Psoas muscle (tissue), 8 donors: Measurements from ENCODE around the gene COBLL1. TPM values are rescaled to one million over a fixed set of nuclear protein-coding genes. Genes with fewer than 3 reads are reported as not detected.
"Not testable (repeated sequence)": the region's sequence is repeated elsewhere in the genome, so short reads cannot be mapped to it uniquely, and the experiment has no call there.

Experiments
- ATAC-seq, 4 donors: fragments of 200-7000 bp; cut with Tn5 transposase; one replicate each; pipeline ENCODE4 v1.9.1; 2020; ENCODE audit warnings: moderate library complexity in 3 of 4, mild to moderate bottlenecking in 2 of 4
- DNase-seq, 2 donors: peaks; one replicate each; pipeline ENCODE4 v3.0.0-alpha.2; 2020
- H3K27ac ChIP-seq: fragments of 200-600 bp; one replicate; pipeline ENCODE4 v1.8.0; 2022
- H3K27me3 ChIP-seq, 3 donors: fragments of 200-600 bp in 1 of 3; one replicate each; pipeline versions ENCODE4 v1.6.1 to v1.8.0; 2013 to 2022; ENCODE audit warnings: low read length in 2 of 3, mild to moderate bottlenecking in 2 of 3, moderate library complexity in 1 of 3; ENCODE audit not compliant: insufficient read depth in 3 of 3
- H3K36me3 ChIP-seq, 2 donors: fragments of 200-600 bp in 1 of 2; one replicate each; pipeline versions ENCODE4 v1.6.1 to v1.8.0; 2013 to 2022; ENCODE audit warnings: low read depth in 1 of 2, mild to moderate bottlenecking in 1 of 2, moderate library complexity in 1 of 2; ENCODE audit not compliant: insufficient read depth in 1 of 2
- H3K4me1 ChIP-seq: fragments of 200-600 bp; one replicate; pipeline ENCODE4 v1.8.0; 2022
- H3K4me3 ChIP-seq: fragments of 200-600 bp; one replicate; pipeline ENCODE4 v1.8.0; 2022; ENCODE audit warnings: mild to moderate bottlenecking
- H3K9me3 ChIP-seq: fragments of 200-600 bp; one replicate; pipeline ENCODE4 v1.8.0; 2022
- WGBS, 3 donors: extraction: QIAGEN DNeasy Blood & Tissue Kit; methylation state at CpG; one replicate each; pipeline versions ENCODE4 v1.1.6 to v1.1.7; 2013; 5-methylcytosine and 5-hydroxymethylcytosine counted together
- intact Hi-C, 2 donors: fragments of 100-400 bp; cut with DNase I; formaldehyde crosslinking; loops; one replicate each; pipeline versions ENCODE4 v1.11.0 to v1.14.2; 2022
- polyA plus RNA-seq, 3 donors: library from polyadenylated mRNA; stranded (reverse); fragments of 200-250 nt; gene quantifications; one replicate each; pipeline ENCODE4 v1.2.3, GENCODE V29; 2013
- total RNA-seq, 4 donors: library from RNA; stranded (reverse); fragmentation: NEBNext Ultra II Directional in 2 of 4; extraction: Animal tissue kit (Norgen Biotek cat#: 25700) in 2 of 4; gene quantifications; one replicate each; pipeline versions ENCODE4 v1.2.1 to v1.2.4, GENCODE V29; 2021 to 2023
- TF ChIP-seq, protein P1 (sequence below): fragments of 200-600 bp; IDR thresholded peaks from one replicate; pipeline ENCODE4 v1.8.0; 2022; ENCODE audit warnings: antibody characterized with exemption
- donor health status: healthy with polysubstance abuse.
- donor health status: DM: no; HTN: no; CAD: no; lungs with moderate emphysema.
- donor health status: Bipolar disorder and iron deficiency.
- donor health status: healthy.
- donor health status: DM: yes; HTN: yes; CAD: no.
- donor health status: DM: no; HTN: no; CAD: no.
- donor health status: DM: no; HTN: no; CAD: no.
- donor health status: DM: yes; HTN: yes; CAD: no.

Gene COBLL1
- total and polyA plus RNA-seq, 7 donors, result 1.5 to 6.1 (median 3.4) TPM

DNA sequence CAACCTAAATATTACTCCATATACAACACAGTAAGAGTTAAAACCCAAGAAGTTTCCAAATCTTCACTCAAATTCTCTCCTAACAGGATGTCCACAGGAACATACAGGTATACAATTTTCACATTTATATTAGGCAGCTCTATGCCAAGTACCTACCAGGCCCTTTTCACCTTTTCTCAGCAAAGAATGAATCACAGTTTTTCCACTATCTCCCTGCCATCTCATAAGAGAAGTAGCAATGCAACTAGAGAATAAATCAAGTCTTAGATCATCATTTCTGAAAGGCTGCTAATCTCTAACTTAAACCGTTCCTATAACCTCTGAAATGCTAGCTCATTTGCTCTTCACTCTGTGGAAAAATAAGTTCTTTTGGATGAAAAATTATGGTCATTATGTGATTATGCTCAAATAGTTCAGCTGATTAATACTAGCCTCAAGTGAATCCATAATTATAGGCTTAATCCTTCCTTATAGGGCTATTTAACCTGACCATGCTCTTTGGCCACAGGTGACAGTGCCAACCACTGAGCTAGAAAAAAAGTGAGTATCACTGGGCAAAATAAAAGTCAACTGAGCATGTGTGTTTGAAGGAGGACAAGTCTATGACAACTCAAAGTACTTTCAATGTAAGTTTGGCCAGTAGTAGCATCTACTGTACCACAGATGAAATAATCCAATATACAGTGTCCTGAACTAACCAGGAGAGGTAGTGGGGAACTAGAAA, 79.7 kb downstream of the COBLL1 start:
- no peaks in the 10 kb centered on the region for H3K36me3 ChIP-seq
- ATAC-seq, result no peak

DNA sequence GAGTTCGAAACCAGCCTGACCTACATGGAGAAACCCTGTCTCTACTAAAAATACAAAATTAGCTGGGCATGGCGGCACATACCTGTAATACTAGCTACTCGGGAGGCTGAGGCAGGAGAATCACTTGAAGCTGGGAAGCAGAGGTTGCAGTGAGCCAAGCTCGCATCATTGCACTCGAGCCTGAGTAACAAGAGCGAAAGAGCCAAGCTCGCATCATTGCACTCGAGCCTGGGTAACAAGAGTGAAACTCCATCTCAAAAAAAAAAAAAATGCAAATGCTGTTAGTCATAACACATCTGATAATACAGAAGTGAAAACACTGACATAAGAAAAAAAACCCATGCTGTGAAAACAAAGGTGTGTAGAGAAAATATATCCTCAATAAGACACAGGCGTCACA, 80.4 kb downstream of the COBLL1 start:
- ATAC-seq, H3K9me3 ChIP-seq, intact Hi-C loops, H3K27ac ChIP-seq, H3K4me1 ChIP-seq, H3K36me3 ChIP-seq, DNase-seq, H3K4me3 ChIP-seq, H3K27me3 ChIP-seq: not testable (repeated sequence)
- 87 to 94% (median 91%) methylated on average over 9 of the region's 9 CpGs for WGBS, 3 donors

More for the DNA sequence above, 79.7 kb downstream of the COBLL1 start:
- WGBS, 3 donors, result 80 to 94% (median 81%) methylated on average over 1 of the region's 1 CpG
- no peak for DNase-seq
- Histone ChIP-seq H3K27me3 (no peaks in the 10 kb centered on the region), H3K9me3 (no peaks in the 10 kb centered on the region), H3K27ac (no peak overlapping the region), H3K4me1 (no peaks in the 10 kb centered on the region), H3K4me3 (no peak overlapping the region)
- TF ChIP-seq, protein P1, sequence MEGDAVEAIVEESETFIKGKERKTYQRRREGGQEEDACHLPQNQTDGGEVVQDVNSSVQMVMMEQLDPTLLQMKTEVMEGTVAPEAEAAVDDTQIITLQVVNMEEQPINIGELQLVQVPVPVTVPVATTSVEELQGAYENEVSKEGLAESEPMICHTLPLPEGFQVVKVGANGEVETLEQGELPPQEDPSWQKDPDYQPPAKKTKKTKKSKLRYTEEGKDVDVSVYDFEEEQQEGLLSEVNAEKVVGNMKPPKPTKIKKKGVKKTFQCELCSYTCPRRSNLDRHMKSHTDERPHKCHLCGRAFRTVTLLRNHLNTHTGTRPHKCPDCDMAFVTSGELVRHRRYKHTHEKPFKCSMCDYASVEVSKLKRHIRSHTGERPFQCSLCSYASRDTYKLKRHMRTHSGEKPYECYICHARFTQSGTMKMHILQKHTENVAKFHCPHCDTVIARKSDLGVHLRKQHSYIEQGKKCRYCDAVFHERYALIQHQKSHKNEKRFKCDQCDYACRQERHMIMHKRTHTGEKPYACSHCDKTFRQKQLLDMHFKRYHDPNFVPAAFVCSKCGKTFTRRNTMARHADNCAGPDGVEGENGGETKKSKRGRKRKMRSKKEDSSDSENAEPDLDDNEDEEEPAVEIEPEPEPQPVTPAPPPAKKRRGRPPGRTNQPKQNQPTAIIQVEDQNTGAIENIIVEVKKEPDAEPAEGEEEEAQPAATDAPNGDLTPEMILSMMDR, result no peak
- intact Hi-C loops, result no loop called here

DNA sequence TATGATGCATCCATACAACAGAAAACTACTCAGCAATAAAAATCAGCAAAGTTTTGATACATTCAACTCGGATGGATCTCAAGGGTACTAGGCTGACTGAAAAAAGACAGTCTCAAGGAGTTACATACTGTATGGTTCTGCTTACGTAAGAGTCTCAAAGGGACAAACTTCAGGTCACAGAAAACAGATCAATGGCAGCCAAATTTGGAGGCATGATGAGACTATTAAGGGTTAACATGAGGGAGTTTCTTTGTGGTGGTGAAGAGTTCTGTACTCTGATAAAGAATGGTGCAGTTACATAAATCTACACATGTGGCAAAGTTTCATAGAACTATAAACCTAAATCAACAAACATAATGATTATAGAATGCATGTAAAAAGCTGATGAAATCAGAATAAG, 81.4 kb downstream of the COBLL1 start:
- Histone ChIP-seq H3K4me3 (no peak overlapping the region), H3K4me1 (no peaks in the 10 kb centered on the region), H3K36me3 (no peaks in the 10 kb centered on the region), H3K27me3 (no peaks in the 10 kb centered on the region), H3K27ac (no peak overlapping the region), H3K9me3 (no peaks in the 10 kb centered on the region)
- DNase-seq (no peak), ATAC-seq (no peak)
- 47 to 85% (median 52%) methylated on average over 2 of the region's 2 CpGs for WGBS, 3 donors
- TF ChIP-seq, protein P1, result no peak
- intact Hi-C loops, result no loop called here

DNA sequence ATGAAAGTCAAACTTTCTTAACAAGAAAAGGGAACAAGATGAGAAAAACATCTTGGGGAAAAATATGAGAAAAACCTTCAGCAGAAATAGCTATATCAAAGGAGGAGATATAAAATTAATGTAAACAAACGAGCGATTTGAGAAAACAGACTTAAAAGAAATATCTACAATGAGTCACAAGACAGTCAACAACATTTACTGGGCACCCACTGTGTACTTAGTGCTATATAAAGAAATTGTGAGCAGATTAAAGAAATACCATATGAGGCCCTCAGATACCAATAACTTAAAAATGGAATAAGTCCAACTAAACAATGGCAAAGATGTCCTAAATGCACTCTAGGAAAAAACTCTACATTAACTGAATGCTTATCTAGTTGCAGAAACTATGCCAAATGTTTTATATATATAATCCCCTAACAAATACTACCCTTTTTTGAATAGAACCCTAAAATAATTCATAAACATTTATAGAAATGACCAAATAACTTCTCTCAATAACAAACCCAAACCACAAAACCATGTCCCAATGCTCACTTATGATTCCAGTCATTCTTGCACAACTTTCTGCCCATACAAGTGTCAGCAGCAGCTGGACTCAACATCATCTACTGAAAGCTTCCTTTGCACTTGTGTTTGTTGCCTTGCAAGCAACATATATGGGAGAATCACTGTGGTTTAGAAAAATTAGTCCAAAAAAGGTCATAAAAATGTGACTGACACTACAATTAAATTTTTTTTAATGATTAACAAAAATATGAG, 83.5 kb downstream of the COBLL1 start:
- DNase-seq (no peak), ATAC-seq (no peak)
- 87 to 93% (median 92%) methylated on average over 2 of the region's 2 CpGs for WGBS, 3 donors
- Histone ChIP-seq H3K27ac (no peak overlapping the region), H3K4me3 (no peak overlapping the region), H3K36me3 (no peaks in the 10 kb centered on the region), H3K9me3 (no peaks in the 10 kb centered on the region), H3K27me3 (no peaks in the 10 kb centered on the region), H3K4me1 (no peaks in the 10 kb centered on the region)
- intact Hi-C loops, result no loop called here
- TF ChIP-seq, protein P1, result no peak

DNA sequence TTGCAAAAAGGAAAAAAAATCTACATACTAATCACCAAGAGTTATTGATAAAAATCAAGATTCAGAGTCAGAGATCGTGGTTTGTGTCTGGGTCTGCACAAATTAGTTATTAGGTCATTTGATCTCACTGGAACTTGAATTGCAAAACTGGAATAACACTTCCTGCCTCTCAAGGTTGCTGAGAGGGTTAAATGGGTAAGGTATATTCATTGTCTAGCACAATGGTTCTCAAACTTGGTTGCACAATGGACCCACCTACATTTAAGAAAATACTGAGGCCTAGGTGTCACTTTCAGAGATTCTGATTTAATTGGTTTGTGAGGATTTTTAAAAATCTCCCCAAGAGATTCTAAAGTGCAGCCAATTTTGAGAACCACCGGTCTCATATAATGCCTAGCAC, 84.8 kb downstream of the COBLL1 start:
- no peak for ATAC-seq
- Histone ChIP-seq H3K27ac (no peak overlapping the region), H3K36me3 (no peaks in the 10 kb centered on the region), H3K27me3 (no peaks in the 10 kb centered on the region), H3K9me3 (no peaks in the 10 kb centered on the region), H3K4me1 (no peaks in the 10 kb centered on the region), H3K4me3 (no peak overlapping the region)
- WGBS, 3 donors, result 59 to 86% (median 61%) methylated on average over 2 of the region's 2 CpGs
- TF ChIP-seq, protein P1, result no peak
- intact Hi-C loops, result no loop called here
- DNase-seq, result no peak
